Medulla oblongata (tissue), 1 donor: ENCODE results near the gene STAT5A.
"Not testable (repeated sequence)": the region's sequence is repeated elsewhere in the genome, so short reads cannot be mapped to it uniquely, and the experiment has no call there.

Experiments used
- DNase-seq: peaks from one replicate; pipeline ENCODE4 v3.0.0-alpha.2; 2015; ENCODE audit errors: extremely low spot score

The STAT5A gene

GRCh38 chr17:42285346-42286050, 2.8 kb upstream of the STAT5A start:
- DNase-seq, result no peak

GRCh38 chr17:42286411-42287221, 1.7 kb upstream of the STAT5A start:
- DNase-seq, result peak; percentile 54

GRCh38 chr17:42287305-42287976, 857 bp upstream of the STAT5A start:
- DNase-seq, result peak; percentile 82

GRCh38 chr17:42288803-42289610, 709 bp downstream of the STAT5A start:
- no peak for DNase-seq

DNA sequence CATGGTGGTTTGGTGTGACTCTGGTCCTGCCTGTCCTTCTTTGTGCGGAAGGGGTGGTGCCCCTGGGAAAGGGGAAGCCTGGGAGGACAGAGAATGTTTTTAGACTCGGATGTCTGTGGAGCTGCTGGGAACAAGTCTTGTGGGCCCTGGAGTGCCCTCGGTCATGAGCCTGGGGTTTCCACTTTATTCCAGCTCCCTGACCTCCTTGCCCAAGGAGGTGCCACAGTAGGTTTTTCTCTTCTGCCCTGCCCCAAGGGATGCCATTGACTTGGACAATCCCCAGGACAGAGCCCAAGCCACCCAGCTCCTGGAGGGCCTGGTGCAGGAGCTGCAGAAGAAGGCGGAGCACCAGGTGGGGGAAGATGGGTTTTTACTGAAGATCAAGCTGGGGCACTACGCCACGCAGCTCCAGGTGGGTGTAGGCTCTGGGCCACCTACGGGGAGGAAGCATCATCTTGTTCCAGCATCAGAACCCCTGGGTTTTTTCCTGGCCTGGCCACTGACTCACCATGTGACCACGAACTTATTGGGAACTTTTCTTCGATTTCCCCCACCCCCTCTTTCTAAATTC, 1.4 kb downstream of the STAT5A start:
- peak; percentile 35 for DNase-seq

GRCh38 chr17:42290577-42290976, 2.3 kb downstream of the STAT5A start:
- no peak for DNase-seq

- no peak for DNase-seq
These were observed 2.8 kb downstream of the STAT5A start for GRCh38 chr17:42291129-42291528.

DNA sequence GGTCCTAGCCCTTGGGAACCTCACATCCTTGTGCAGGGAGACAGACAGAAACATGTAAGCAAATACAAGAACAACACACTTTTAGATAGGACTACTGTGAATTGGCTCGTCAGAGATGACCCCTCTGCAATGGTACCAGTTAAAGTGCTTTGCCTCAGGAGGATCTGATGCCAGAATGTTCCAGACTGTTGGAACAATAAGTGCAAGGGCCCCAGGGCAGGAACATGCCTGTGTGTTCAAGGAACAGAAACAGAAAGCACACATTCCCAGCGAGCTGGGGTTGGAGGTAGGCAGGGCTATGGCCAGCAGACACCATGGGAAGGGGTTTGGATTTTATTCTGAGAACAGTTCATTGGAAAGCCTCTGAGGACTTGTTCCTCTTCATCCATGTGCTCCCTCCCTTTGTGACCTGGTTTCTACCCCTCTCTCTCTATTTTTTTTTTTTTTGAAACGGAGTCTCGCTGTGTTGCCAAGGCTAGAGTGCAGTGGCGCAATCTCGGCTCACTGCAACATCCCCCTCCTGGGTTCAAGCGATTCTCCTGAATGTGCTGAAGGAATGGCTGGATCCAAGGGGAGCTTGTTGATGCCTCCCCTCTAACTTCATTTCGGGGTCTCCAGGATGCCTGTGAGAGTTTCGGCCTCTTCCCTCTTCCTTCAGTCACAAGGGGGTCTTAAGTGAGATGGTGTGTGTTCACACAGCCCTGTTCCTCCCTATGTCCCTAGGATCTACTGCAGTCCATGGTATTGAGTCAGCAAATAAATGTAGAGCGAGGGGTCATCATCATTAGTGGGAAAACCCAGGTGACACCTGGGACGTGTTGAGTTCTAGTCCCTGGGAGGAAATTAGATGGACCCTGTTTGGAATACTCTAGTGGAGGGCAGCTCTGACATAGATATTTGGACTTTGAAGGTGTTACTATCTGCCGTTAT, 6.4 kb downstream of the STAT5A start:
- no peak for DNase-seq

- no peak for DNase-seq
These were observed 7.7 kb downstream of the STAT5A start for GRCh38 chr17:42296012-42296411.

DNA sequence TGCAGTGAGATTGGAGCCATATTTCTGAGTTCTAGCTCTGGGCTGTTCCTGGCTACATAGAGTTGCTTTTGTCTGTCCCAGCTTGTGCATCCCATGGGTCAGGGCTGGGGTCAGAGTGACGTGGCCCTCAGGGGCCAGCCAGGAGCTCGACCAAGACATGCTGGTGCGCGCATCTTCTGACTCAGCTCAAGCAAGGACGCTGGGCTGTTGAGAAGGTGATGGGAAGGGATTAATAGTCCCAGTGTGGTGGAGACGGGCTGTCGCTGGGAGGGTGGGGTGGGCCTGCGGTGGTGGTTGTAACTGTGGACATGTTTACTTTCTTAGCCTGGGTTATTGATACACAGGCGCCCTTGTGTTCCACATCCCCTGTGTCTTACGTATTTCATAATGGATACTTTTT, 9.5 kb downstream of the STAT5A start:
- DNase-seq, result not testable (repeated sequence)

DNA sequence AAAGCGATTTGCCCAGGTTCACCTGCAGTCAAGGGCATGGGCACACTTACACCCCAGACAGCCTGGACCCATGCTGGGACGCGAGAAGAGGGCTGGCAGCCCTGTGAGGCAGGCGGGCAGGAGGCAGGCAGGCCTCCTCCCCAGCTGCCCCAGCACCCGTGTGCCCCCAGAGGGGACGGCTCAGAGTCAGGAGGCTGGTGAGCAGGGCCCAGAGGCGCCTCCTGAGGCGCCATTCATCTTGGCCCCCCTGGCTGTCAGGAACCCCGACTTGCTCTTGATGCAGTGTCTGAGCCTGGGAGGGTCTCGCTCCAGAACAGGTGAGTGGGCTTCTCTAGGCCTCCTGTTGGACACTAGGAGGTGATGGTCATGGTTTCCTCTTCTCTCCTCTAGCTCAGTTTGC, 11.1 kb downstream of the STAT5A start:
- not testable (repeated sequence) for DNase-seq

GRCh38 chr17:42299913-42300312, 11.6 kb downstream of the STAT5A start:
- not testable (repeated sequence) for DNase-seq

DNA sequence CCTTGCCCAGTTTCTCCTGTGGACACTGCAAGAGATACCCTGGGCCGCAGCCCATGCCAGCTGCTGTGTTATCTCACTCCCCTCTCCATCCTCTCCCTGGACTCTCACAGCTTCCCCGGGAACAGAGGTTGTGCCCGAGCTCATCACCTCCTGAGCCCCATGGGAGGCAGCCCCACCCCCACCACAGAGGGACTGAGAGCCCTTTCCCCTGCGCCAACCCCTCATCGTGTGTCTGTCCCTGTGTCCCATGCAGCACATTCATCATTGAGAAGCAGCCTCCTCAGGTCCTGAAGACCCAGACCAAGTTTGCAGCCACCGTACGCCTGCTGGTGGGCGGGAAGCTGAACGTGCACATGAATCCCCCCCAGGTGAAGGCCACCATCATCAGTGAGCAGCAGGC, 12.7 kb downstream of the STAT5A start:
- no peak for DNase-seq

- DNase-seq, result no peak
These were observed 15.4 kb downstream of the STAT5A start for GRCh38 chr17:42303694-42304093.

DNA sequence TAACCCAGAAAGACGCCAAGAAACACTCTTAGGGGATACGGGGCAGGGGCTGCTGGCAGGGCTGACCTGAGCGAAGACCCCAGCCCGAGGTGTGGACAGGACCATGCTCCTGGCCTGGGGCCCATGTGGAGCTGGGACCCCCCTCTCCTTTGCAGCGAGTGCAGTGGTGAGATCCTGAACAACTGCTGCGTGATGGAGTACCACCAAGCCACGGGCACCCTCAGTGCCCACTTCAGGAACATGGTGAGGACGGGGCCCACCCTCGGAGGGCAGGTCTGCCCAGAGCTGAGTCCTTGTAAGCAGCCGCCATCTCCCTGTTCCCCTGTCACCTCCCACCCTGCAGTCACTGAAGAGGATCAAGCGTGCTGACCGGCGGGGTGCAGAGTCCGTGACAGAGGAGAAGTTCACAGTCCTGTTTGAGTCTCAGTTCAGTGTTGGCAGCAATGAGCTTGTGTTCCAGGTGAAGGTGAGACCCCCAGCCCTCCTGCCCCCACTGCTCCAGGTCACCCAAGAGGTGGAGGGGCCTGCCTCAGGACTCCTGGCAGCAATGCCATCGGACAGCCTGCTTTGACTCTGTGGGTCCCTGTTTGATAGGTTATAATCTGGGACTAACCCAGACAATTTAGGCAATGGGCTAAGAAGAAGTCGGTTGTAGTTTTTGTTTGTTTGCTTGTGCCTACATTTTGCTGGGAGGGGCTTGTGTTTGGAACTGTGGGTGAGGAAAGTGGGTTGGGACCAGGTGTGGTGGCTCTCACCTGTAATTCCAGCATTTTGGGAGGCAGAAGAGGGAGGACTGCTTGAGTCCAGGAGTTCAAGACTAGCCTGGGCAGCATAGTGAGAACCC, 16.1 kb downstream of the STAT5A start:
- no peak for DNase-seq

- DNase-seq, result not testable (repeated sequence)
These were observed 16.7 kb downstream of the STAT5A start for GRCh38 chr17:42305031-42305330.

GRCh38 chr17:42305543-42306384, 17.5 kb downstream of the STAT5A start:
- DNase-seq, result no peak

DNA sequence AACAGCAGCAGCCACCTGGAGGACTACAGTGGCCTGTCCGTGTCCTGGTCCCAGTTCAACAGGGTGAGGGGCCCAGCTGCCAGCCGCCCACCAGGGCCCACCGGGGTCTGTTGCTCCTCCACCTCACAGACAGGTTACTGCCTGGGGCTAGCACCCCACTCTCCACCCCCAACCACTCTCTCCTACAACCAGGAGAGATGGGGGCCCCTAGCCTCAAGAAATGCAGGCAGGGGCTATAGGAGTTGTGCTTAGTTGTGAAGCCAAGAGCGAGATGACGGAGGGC, 18.0 kb downstream of the STAT5A start:
- no peak for DNase-seq

DNA sequence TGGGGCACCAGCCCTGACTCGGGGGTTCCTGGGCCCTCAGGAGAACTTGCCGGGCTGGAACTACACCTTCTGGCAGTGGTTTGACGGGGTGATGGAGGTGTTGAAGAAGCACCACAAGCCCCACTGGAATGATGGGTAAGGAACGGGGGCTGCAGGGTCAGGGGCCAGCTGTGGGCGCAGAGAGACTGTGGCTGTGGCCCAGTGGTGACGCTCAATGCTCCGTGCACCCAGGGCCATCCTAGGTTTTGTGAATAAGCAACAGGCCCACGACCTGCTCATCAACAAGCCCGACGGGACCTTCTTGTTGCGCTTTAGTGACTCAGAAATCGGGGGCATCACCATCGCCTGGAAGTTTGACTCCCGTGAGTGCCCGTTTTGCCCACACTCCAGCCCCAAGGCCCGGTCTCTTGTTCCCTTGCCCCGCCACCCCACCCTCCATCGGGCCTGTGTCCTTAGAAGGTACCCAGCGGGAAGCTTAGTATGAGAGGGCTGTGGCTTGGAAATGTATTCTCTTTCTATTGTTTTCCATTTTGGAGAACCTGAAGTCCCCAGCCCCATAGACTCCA, 19.1 kb downstream of the STAT5A start:
- no peak for DNase-seq
